HG03439 (cell line): ENCODE results near the gene HPGDS.
A peak's percentile ranks its signal among the peaks of the same experiment; 100 is the strongest.
"Not testable (repeated sequence)": the region's sequence is repeated elsewhere in the genome, so short reads cannot be mapped to it uniquely, and the experiment has no call there.

Experiments
- ATAC-seq: cut with Tn5 transposase; IDR thresholded peaks from one replicate; pipeline ENCODE4 v1.9.1; 2021; ENCODE audit warnings: mild to moderate bottlenecking, moderate library complexity; ENCODE audit not compliant: unreplicated experiment

HPGDS gene

DNA sequence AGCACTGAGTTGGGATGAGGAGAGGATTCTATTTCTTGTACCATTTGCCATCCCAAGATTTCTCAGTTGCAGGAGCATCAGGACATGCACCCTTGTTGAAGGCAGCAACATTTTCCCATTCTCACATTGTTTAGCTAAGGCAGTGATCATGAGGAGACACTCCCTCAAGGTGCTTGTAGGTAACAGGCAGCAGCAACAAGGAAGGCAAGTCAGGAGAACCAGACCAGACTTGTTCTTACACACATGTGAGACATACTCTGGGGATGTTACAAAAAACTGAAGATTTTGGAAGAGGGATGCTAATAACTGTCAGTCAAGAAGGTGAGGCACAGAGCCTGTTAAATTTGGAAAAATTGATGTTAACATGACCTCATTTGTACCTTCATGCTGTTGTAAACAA, 15.5 kb upstream of the HPGDS start:
- ATAC-seq, result no peak

DNA sequence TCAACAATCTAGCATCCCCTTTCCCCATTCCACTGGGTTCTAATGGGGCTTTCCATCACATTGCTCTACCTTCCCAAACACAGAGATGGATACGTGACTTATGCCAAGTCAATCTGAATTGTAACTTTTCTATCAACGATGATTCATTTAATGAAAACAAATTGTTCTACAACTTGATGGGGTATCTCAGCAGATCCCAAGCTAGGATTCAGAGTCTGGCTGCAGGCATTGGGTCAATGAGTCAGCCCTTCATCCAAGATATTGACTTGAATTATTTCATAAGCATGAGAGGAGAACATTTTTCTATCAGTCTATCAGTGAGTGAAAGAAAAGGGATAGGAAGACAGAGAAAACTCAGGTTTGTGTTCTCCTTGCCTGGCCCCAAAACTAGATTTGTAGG, 15.0 kb upstream of the HPGDS start:
- ATAC-seq, result no peak

DNA sequence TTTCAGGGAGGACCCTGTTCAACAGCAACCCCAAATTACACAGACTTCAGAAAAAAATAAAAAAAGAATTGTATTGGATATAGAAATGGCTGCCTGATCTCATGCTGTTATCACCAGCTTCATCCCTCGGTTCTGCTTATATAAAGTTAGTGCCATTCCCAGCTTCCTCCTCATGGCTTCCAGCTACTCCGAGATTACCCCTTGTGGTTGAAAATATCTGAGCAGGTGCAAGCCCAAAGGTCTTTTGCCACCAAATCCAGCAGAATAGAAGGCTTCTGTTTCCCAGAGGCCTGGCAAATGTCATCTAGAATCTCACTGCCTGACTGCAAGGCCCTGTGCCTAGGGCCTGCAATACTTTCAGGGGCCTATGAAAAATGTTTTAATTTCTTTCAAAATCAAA, 13.8 kb upstream of the HPGDS start:
- no peak for ATAC-seq

DNA sequence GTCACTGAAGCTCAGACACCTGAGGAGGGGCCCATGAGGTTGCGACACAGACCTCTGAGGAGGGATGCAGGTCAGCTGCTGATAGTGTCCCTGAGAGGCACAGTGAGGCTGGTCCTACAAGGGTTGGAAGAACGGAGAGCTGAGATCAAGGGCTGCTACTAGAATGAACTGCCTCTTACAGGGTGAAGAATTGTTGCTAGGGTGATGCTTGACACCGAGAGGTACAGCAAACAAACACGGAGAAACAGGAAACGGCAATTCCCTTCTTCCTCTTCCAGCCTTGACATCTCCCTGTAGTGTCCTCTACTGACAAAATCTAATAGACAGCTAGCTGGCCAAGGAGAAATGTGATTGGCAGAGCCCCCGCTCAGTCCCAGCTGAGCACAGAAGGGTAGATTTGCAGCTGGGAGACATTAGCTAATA, 11.8 kb upstream of the HPGDS start:
- no peak for ATAC-seq

DNA sequence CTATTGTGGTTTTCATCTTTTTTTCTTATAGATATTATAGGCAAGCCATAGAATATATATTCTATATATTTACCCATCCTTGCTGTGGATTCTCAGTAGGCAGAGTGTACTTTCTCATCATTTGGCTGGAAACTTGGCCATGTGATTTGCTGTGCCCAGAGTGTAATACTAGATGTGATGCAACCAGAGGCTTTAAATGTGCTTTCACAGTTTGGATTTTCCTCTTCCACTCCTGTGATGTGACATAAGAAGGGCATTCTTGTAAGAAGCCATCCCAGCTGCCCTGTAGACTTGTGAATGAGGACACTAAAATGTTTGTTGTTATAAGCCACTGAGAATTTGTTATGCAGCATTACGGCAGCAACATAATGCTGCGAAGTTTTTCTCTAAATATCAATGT, 10.4 kb upstream of the HPGDS start:
- no peak for ATAC-seq

DNA sequence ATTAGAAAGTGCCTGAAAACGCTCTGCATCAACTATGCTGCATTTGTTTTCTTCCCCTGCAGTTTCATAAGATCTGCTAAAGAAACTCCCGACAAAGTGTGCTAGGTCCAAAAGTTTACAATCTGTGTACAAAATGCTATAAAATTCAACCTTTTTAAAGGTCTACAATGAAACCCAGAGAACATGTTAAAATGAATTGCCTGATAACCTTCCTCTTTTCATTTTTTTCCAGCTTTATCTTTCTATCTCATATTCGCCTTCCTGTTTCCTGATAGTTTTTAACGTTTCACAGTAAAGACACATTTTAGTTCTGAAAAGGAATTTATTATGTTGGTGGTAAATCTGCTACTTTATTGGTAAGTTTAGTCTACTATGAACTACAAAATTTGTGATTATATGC, 9.5 kb upstream of the HPGDS start:
- ATAC-seq, result no peak

DNA sequence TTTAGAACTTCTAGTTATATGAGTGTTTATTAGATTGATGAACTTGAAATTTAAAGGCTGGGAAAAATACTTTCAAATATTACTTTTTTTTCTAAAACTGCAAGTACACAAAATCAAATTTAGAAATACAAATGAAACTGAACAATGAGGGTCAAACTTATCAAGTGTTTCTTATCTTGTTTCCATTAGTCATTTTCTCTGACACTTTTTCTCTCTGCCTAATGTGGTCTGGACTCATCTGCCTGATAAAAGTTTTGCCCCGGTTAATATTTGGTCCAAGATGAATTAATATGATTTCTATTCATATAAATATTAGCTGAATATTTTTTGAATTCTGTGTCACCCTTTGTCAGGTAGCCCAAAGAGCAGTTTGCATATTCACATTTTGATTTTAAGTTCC, 8.7 kb upstream of the HPGDS start:
- no peak for ATAC-seq

DNA sequence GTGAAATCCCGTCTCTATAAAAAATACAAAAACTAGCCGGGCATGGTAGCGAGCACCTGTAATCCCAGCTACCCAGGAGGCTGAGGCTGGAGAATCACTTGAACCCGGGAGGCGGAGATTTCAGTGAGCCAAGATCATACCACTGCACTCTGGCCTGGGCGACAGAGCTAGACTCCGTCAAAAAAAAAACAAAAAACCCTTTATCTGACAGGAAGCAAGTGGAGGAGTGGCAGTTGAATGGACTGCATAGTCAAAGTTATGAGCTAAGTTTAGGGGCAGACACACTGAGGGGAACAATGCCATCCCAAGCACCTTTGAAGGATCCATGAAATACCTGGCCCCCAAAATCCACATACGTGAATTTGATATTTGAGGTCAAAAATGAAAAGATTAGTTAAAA, 7.5 kb upstream of the HPGDS start:
- no peak for ATAC-seq

DNA sequence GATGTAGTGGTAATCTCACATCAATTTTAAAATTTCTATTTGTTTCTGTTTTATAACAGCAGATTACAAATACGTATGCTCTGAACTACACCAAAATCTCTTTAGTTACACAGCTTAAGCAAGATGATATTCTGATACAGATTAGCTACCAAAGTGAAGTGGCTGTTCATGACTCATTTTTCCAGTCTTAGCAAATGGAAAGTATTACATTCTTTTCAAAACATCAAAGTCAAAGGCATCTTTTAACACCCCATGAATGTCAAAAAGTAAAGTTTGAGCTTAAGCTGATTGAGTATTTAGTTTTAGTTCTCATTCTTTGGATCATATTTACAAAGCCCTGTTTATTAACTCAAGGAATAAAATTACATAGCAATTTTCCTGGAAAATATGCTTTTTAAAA, 6.6 kb upstream of the HPGDS start:
- no peak for ATAC-seq

DNA sequence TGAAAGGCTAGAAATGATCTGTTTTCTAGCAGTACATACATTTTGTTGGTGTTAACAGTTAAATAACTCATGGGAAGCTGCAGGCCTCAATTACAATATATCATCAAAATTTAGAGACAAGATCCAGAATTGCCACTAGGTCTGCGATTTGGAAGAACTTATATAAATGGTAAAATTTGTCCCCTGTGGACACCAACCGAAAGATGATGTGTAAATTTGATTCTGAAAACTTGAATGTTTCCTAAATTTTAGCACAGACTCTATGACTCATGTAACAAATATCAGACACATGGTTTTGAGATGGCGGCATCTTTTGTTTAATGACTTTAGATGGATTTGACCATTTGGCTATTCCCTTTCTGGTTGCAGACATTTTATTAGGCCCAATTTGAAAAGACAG, 6.0 kb upstream of the HPGDS start:
- ATAC-seq, result no peak

DNA sequence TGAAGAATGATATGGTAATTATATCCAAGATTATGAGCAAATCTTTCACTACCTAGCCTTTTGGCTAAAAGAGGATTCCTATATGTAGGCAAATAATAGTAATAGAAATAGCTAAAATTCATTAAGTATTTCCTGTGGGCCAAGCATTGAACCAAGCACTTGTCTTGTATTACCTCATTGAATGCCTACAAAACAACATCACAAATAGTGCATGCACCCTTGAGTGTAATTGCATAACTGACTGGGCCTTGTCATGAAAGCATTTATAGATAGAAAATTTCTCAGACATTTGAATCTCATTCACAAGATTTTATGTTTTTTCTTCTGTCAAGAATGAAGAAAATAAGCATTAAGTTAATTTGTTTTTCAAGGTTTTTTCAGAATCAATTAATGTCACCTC, 3.9 kb upstream of the HPGDS start:
- no peak for ATAC-seq

DNA sequence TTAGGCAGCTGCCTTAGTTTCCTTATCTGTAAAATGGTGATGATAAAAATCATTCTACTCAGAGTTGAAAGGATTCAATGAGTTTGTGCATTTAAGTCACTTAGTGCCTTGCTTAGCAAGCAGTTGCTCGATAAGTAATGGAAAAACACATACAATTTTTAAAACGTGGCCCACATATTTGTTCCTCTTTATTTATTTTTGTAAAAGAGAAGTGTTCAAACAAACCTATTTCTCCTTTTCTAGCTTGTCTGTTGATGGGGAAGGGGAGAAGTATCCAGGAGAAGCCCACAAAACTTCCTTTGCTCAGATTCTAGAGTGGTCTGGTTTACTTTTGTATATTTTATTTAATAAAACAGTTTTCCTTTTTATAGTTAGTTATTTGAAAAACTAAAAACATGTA, 3.3 kb upstream of the HPGDS start:
- no peak for ATAC-seq

DNA sequence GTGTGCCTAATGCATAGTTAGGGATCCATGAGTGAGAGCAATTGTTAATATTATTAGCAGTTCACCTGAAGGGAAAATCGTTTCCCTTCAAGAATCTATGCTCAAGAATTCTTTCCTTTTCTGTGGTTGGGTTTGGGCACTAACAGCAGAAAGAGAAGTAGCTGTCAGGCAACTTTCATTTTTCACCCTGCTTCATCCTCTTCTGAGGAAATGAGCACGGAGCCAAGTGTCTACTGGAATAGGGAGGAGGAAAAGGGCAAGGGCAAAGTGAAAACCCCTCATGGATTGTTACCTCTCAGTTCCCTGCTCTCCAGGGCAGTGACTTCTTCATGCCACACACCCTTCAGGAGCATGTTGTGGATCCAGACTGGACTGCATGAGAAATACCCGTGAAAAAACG, 2.6 kb upstream of the HPGDS start:
- ATAC-seq, result no peak

DNA sequence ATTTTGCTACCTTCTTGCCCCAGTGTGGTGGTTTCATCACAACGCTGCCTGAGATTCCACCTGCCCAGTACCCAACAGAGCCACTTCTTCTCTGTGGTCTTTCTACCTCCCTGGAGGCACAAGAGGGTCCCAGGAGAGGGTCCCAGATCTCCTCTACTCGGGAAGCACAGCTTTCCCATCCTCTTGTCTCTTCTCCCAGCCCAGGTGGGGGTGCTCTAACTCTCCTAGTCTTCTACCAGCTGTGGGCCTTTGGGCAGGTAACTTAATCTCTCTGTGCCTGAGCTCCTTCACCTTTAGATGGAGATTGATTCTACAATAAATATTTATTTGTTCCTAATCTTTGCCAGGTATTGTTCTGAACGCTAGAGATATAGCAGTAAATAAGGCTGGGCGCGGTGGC, 1.8 kb upstream of the HPGDS start:
- ATAC-seq, result no peak

DNA sequence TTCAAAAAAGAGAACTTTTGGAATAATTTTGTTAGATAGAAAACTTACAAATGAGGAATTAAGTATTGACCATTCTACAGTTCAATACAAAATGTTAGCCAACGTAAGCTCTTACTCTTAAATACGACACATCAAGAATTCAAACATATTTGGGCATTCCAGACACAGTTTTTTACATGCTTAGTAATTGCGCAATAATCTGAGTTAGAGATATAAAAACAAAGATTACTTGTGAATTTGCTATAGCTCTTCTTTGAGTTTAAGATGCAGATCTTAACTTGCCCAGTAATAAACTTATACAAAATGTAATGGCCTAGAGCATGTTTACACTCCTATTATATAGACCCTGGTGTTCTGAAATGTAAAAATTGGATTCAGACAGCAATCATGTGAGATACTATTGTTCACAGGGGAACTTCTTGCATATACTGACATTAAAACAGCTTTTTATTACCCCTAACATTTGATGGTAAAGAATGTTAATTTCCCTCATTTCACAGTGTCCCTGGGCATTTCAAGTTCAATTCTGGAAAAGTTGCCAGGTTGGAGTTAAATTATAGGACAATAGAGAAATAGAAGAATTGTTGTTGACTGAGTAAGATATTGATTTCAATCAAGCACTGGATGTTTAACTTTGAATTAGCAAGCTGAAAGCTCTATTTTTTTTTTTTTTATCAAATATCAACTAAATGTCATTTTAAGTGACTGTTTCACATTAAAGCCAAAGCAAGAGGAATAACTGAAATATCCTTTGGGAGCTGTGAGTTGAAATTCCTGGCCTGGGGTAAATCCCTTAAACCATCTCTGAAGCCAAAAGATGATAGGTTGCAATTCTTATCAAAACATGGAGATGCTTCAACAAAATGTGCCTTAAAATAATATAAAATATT, 910 bp downstream of the HPGDS start:
- ATAC-seq, result no peak

DNA sequence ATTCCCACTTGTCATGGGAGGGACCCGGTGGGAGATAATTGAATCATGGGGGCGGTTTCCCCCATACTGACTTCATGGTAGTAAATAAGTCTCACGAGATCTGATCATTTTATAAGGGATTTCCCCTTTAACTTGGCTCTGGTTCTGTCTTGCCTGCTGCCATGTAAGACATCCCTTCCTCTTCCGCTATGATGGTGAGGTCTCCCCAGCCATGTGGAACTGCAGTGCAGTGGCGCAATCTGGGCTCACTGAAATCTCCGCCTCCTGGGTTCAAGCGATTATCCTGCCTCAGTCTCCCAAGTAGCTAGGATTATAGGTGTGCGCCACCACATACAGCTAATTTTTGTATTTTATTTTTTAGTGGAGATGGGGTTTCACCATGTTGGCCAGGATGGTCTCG, 2.9 kb downstream of the HPGDS start:
- no peak for ATAC-seq

DNA sequence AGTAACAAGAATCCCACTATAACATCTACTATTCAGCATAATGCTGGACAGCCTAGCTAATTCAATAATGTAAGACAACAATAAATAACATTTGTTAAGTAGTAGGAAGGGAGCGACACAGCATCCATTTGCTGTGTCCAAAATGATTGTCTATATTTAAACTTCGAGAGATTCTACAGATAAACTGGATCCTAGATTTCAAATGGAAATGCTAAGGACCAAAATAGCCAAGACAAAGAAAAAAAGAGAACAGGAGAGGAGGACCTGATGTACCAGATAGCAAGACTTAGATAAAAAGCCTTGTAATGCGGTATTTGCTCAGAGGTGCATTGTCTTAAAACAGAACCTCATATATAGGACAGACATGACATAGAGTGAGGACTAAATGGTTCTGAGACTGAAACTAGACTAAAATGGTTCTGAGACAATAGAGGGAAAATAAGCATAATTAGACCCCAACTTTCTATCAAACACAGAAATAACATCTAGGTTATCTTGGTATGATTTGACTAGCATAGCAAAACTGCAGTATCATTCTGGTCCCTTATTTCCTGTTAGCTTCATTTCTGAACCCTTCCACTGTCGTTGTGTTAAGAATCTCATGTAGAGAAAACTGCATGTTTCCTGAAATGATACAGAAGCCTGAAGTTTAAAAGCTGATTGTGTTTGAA, 3.8 kb downstream of the HPGDS start:
- peak; percentile 67 for ATAC-seq

DNA sequence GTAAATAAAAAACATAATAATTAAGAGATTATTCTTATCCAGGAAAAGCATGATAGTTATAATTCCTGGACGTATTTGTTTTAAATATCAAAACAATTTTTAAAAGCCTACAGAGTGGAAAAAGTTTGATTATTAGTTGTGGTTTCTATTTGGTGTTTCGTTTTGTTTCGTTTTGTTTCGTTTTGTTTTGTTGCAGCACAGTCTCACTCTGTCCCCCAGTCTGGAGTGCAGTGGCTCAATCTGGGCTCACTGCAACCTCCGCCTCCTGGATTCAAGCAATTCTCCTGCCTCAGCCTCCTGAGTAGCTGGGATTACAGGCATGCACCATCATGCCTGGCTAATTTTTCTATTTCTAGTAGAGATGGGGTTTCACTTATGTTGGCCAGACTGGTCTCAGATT, 5.8 kb downstream of the HPGDS start:
- not testable (repeated sequence) for ATAC-seq

DNA sequence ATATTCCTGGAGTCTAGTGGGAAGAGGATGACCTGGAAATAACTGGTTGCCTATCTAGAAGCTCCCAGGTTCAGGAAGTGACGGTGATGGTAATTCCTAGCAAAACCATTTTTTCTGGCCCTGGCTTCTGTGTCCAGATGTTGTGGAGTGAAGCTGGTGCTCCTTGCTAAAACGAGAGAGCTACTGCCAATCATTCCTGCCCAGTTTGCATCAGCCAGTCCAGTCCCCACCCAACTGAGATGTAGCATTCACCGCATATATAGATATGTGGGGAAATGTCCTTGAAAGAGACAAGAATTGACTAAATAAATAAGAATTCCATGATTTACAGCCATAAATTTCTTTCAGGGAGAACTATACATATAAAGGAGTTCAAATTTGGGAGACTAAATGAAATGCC, 6.3 kb downstream of the HPGDS start:
- no peak for ATAC-seq

DNA sequence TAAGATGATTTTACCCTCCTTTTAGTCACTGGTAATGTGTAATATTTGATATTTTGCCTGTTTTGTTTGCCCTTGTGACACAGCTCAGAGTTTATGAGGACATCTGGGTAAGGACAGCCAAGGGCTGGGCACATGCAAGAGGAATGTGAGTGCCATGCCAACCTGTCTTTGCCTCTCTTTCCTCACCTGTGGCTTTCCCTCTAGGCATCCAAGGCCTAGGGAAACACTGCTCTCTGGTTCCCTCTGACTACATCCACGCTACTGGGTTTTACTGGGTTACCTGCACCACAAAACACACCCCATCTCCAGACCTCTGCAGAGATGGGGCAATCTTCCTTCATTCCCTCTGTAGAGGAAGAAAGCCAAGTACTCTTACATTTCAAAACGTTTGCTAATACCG, 7.7 kb downstream of the HPGDS start:
- ATAC-seq, result no peak

DNA sequence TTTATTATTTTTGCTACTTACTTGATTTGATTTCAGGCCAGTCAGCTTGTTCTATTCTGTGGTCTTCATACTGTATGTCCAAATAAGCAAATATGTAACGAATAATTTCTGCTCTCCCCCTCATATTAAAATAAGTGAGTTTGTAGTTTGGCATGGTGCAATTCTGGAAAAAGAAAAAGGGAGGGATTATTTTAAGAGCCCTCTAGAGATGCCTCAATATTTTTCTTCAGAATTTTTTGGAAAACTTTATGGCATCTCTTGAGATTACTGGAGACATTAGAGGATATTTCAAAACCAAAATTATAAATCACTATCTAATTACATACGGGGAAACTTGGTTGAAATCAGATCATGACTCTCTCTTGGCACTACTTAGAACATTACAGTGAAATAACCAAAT, 8.2 kb downstream of the HPGDS start:
- no peak for ATAC-seq

DNA sequence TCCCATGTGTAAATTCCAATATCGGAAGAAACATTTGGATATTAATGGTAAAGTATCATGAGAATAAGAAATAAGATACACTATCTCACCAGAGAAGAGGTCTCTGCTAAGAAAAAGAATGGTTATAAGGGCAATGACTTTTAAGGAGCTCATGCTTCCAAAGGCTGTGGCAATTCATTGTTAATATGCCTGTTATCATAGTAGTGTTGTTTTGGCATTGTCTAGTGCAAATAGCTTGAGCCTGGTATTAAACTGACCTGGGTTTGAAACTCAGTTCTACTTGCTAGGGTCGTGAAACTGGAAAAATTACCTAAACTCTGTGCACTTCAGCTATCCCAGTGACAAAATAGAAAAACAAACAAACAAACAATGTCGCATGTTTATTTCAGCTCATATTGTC, 8.8 kb downstream of the HPGDS start:
- ATAC-seq, result no peak
